ENCODE data around the gene CSMD2.

CSMD2 gene

GRCh38 chr1:34153246-34153645 is 11.8 kb downstream of the CSMD2 start:
- no peak for DNase-seq

GRCh38 chr1:34149501-34149900 is 15.5 kb downstream of the CSMD2 start:
- DNase-seq = no peak

DNA sequence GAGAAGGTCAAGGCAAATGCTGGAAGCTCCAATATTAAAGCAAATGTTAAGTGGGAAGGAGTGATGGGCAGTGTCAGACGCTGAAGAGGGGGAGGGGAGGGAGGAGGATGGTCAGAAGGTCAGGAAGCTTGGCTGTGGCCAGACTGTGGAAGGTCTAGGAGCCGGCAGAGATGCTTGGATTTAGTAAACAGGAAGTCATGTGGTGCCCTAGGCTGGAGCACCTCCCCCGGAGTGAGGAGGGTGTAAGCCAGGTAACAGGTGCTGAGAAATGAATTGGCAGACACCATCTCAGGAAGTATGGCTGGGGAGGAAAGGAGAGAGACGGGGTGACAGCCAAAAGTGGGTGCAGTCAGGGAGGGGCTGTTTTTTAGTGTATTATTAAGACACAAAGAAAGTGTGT is 17.7 kb downstream of the CSMD2 start:
- no peak for DNase-seq

DNA sequence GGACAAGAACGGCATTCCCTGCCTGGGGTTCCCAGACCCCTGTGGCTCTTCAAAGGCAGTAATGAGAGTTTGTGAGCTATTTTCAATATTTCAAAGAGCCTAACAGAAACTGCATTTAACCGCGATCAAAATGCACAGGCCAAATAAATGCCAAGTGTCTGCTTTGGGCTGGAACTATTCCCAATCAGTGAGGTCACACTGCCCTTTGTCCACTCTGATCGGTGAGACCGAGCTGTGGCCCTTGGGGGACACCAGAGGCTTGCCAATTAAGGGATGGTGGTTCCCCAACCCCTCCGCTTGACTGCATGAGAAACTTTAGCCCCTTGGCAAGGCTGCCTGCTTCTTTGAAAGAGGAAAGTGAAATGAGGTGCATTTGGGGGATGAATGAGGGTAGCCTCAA is 20.3 kb downstream of the CSMD2 start:
- no peak for DNase-seq

DNA sequence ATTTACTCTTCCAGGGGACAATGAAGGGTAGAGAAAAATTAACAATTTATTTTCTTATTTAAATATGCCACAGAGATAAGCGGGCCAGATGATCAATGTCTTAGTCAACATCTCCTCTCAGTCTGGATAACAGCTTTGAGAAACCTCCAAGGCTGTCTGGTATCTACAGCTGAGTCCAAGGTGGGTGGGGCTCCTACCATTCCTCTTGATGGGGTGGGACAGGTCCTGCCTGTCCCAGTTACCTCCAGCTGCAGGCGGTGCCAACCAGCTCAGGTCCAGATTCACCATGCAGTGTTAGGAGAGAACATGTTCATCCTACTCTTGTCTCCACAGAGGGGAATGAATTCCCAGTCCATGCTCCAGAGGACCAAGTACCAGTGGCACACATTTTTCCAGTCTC is 21.1 kb downstream of the CSMD2 start:
- DNase-seq = no peak

DNA sequence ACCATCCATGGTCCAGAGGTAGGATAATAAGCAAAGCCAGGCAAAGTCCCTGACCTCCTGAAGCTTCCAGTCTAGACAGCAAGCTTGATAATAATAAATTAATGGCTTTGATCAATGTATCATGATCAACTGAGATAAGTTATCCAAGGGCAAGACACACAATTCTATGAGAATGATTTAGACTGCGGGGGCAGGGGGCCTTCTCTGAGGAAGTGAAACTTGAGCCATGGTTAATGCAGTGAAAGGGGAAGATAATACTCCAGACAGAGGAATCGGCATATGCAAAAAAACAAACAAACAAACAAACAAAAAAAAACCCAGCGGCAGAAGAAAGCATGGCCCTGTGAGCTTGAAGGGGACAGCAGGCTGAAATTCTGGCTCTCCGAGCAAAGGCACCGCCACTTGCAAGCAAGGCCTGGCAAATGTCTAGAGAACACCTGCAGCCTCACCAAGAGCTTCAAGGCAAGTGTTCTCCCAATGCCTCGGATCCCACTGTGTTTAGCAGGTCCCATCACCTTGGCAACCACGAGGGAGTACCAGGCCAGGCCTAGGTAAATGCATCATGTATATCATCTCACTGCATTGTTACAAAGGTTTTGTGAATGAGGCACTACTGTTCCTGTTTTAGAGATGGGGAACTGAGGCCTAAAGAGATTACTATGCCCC is 24.9 kb downstream of the CSMD2 start:
- no peak for DNase-seq

DNA sequence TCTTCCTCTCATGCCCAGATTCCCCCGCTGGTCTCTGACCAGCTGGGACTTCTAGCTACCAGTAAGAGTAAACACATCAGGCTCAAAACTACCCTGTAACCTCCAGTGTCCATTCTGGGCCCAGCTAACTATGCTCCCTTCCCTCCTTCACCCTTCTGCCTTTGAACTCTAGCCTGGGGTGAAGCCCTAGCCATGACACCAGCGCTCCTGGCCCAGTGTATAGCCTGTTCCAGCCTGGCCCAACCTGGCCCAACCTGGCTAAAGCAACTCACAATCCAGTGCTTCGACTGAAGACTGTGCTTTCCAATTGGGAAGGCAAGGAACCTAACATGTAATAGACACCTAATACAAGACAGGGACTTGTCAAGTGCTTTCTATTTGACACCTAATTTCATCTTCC is 27.6 kb downstream of the CSMD2 start:
- DNase-seq = no peak

DNA sequence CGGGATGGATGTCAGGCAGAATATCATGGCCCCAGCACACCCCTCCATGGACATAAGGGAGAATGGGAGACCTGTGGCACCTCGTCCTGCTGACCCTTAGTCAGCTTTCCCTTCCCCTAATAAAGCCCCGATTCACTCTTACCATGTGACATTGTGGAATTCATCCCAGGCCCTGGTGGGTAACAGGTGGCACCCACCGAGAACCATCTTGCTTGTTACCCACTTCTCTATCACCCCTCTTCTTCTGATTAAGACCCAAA is 32.9 kb downstream of the CSMD2 start:
- DNase-seq = no peak

DNA sequence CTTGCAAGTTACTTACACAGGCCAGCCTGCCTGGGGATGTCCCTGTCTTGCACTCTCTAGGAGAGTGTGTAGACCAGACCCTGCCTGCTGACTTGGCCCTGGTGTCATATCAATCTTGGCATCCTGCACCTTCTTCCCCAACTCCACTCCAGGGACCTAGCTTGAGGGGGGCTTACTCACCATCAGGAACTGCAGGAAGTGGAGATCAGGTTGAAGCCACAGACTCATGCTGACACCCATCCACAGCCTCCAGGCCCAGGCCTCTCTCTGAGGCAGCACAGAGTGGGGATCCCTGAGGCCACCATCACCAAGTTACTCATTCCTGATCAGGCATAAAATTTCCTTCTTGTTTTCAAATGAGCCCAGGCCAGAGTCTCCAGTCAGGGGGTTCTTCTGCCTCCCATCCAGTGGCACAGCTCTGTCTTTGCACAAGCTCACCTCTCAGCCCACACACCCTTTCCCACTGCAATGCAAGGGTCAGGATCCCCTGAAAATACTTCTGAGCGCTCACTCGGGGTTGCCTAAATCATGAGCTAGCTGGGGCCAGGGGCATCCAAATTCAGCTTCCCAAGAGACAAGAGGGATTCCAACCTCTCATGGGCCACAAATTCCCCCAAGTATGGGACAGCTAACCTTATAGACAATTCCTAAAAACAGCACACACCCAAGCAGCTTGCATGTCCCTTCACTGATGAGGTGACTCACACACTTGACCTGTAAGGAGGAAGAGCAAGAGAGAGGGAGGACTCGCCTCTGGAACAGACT is 33.5 kb downstream of the CSMD2 start:
- DNase-seq = no peak

- DNase-seq = no peak
These were observed 34.7 kb downstream of the CSMD2 start for GRCh38 chr1:34130306-34130705.

GRCh38 chr1:34129630-34130029 is 35.4 kb downstream of the CSMD2 start:
- no peak for DNase-seq

- no peak for DNase-seq
These were observed 36.7 kb downstream of the CSMD2 start for GRCh38 chr1:34128186-34128889.

DNA sequence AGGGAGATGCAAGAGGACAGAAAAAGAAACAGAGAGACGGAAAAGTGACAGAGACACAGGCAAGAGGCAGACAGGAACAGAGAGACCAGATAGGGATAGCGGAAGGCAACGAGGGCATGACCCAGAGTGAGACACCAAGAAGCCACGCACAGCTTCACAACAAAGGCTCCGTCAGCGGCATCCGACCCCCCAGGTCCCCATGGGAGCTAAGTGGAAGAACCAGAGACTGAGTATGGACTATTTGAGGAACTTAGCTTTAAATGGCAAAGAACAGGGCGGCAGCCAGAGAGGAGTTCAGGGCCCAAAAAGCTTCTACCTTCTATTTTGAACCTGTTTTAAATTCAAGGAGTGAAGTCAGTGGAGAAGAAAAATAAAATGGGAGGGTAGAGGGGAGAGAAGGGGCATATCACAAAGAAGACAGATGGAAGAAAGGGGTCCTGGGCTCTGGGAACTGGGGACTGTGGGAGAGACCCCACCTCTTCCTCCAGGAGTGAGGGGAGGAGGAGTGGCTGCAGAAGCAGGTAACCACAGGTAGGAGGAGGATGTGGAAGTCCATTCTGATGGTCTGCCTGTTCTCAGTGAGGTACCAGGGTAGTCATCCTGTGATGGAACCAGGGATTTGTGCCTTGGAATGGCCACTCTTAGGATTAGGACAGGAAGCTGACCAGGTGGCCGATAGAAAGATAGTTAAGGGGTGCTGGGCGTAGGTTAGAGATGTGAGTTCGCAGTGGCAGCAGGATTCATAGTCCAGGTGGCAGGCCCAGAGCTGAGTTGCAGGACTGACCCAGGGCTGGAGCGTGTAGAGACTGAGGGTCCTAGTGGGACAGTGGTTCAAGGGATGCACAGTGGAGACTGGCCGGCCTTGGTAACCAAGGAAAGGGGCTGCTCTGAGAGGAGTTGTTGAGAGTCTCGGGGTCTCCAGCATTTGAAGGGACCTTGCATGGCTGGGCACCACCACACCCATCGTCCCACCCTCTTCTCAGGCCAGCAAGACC is 37.7 kb downstream of the CSMD2 start:
- no peak for DNase-seq

DNA sequence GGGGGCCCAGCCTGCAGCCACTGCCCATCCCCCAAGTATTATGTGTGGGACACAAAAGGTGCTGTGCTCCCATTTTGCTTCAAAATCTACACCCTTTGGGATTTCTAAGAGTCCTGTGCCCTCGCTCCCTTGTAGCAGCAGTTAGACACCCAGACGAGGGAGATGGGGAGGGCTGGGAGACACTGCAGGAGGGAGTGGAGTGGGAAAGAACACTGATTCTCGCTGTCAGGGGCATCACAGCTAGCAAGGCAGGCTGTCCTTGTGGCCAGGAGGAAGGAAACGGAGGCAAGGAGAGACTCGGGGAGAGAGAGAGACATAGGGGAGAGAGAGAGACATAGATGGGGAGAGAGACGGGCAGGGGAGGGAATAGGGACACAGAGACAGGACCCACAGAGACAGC is 38.5 kb downstream of the CSMD2 start:
- DNase-seq = no peak

GRCh38 chr1:34125721-34126380 is 39.2 kb downstream of the CSMD2 start:
- no peak for DNase-seq

DNA sequence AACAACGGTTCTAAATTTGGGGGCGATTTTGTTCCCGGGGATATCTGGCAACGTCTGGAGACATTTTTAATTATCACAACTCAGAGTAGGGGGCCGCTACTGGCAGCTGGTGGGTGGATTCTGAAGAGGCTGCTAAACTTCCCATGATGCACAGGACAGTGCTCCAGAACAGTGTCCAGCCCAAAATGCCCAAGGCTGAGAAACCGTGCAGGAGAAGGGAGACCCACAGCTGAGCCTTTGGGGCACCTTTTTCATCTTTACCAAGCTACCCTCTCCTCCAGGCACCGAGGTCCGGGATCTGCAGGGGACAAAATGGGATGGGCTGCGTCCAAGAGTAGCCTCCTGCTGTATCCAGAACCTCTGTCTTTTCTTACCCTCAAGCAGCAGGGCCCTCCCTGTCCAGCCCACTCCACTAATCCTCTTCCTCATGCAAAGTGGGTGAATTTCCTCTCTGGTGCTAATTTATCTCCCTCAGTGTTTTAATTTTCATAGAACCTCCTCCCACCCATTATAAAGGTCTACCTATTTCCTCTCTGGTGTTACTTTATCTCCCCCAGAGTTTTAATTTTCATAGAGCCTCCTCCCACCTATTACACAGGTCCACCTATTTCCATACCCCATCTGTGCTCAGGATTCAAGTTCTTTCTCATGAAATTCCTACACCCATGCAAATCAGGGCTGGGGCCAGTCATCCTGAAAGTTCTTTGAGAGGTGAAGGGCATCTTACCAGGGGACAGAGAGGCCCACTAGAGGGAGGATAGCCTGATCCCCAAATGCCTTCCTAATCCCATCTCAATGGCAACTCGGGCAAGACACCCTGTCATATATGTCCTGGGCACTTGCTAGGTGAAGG is 42.7 kb downstream of the CSMD2 start:
- DNase-seq = no peak

DNA sequence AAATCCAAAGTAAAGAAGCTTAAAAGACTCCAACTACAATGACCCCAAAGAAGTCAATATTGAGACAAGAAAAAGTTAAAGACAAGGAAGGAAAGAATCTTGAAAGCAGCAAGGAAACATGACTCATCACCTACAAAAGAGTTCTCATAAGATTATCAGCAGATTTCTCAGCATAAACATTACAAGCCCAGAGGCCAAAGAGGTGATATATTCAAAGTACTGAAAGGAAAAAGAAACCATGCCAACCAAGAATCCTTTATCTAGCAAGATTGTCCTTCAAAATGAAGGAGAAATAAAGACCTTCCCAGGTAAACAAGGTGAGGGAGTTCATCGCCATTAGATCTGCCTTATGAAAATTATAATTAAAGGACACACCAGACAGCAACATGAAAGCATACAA is 49.8 kb downstream of the CSMD2 start:
- no peak for DNase-seq

GRCh38 chr1:34113887-34114286 is 51.1 kb downstream of the CSMD2 start:
- DNase-seq = no peak

DNA sequence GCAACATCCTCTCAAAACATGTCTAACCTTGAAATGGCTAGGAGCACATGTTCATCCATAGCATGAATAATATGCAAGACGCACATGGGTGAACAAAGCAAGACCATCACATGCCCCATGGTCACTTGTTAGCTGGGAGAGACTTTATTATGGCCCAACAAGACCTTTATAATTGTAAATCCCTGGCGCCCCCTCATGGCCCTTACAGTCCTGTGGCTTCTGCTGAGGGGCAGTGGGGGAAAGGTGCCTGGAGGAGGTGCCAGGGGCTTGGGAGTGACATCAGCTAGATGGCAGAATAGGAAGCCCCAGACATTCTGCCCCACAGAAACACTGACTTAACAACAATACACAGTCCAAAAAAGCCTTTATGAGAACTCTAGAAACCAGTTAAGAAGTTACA is 51.7 kb downstream of the CSMD2 start:
- no peak for DNase-seq

GRCh38 chr1:34108711-34109110 is 56.3 kb downstream of the CSMD2 start:
- no peak for DNase-seq

GRCh38 chr1:34108269-34108668 is 56.8 kb downstream of the CSMD2 start:
- no peak for DNase-seq

- DNase-seq = no peak
These were observed 63.9 kb downstream of the CSMD2 start for GRCh38 chr1:34101151-34101550.
